GM21576 (cell line): ENCODE data around the gene CPTP.
A peak's percentile ranks its signal among the peaks of the same experiment; 100 is the strongest.

ENCODE experiments used
- ATAC-seq: cut with Tn5 transposase; IDR thresholded peaks from one replicate; pipeline ENCODE4 v1.9.1; 2021; ENCODE audit warnings: mild to moderate bottlenecking, moderate library complexity; ENCODE audit not compliant: unreplicated experiment

Gene CPTP

DNA sequence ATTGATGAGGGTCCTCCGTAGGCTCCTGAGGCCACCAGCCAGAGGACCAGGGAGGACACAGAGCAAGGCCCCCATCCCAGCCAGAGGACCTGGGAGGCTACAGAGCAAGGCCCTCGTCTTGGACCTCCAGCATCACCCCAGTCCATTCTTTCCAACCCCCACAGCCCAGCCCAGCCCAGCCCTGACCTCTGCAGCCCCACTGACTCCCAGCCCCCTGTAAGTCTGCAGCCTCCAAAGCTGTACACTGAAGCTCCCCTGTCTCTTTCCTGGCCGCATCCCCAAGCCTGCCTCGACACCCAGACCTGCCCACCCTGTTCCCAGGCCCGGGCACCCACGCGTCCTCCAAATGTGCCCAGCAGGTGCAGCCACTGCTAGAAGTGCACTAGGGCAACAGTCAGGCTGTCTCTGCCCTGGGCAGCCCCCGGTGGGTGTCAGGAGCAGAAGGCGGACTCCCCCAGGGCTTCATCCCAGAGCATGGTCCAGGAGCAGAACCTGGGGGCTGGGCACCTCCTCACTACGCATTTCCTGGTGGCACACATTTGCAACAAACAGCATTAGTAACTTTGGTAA is 22.5 kb downstream of the CPTP start:
- ATAC-seq: no peak

DNA sequence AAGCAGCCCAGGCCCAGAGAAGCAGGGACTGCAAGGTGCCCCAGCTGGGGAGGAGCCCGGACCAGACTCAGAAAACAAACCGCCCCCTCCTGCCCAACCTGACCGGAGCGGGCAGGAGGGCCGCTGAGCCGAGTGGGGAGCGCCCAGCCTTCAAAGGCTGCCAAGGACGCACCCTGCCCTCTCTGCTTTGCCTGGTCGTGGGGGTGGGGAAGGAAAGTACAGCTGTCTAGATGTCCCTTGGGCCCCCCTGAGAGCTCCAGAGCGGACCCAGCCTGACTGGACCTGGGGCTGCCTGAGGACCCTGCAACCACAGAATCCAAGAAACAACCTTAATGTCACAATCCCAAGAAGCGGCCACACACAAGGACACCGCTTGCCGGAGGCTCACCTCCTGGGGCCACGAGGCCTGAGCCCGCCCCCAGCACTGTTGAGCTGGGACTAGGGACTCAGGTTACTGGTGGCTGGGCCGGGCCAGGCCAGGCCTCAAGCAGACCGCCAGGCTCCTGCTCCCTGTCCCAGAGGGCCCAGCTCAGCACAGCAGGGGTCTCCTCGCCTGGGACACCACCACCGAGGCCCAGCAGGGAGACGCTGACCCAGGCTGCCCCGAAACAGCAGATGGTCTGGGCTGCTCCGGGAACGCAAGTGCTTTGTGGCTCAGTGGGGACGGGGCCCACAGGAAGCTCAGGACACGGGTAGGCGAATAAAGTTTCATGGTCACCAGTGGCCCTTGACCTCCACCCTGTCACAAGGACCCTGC is 23.2 kb downstream of the CPTP start:
- no peak for ATAC-seq

DNA sequence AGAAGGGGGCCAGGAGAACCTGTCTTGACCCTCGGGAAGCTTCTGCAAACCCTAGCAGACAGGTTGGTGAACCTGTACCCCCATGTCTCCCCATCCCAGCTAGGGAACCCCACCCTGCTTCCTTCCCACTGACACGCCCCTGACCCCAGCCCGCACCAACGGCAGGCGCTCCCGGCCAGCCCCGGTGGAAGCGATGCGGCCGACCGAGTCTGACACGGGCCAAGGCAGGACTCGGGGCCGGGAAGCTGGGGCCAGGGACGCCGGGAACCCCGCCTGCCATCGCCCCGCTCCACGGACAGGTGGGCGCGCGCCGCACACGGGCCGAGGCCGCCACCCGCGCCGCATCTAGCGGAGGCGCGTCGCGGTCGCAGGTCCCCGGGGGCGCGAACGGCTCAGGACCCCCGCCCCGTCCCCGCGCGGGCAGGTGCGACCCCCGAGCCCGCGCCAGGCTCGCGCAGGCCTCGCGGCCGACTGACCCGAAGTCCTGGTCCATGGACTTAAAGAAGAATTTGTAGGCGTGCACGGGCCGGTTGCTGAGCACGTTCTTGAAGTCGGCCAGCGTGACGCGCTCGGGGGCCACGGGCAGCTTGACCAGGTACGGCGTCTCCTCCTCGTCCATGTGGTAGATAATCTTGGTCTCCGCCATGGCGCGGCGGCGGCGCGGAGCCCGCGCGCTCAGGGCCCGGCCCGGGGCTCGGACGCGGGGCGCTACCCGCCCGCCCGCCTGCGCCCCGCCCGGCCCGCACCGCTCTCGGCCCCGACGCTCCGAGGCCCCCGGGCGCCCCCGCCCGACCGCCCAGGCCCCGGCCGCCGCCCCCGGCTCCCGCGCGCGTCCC is 24.0 kb downstream of the CPTP start:
- peak; percentile 31 for ATAC-seq

DNA sequence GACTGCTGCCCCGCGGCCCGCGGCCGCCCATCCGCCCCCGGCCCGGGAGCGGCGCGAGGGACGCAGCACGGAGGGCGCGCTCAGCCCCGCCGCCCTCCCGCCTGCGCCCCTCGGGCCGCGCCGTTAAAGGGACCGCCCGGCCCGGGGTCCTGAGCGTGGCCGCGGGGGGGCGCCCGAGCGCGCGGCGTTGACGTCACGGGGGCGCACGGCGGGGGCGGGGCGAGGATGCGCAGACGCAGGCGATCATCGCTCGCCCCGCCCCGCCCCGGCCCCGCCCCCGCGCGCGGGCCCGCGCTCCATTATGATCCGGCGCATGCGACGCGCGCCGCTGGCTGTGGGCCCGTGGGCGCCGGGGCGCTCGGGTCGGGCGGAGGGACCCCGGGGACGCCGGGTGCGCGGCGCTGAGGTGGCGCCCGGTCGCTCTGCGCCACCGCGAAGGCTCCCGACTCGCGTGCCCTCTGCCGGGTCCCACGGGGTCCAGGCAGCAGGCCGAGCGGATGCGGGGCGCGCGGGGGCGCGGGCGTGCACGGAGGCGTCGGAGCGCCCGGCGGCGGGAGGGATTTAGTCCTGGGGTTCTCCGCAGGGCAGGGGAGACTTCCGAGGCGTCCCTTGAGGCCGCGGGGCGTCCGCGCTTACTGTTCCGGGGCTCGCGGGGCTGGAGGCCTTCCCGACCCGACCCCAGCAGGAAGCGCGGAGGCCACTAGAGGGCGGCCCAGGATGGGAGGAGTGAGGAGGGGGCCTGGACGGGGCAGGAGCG is 24.8 kb downstream of the CPTP start, which contains the start of gene DVL1:
TSS of gene DVL1 (minus strand) at position 163 of the 757 bp plus-strand sequence. CDS start 353 bp downstream, outside the sequence.
- peak; percentile 49 for ATAC-seq

DNA sequence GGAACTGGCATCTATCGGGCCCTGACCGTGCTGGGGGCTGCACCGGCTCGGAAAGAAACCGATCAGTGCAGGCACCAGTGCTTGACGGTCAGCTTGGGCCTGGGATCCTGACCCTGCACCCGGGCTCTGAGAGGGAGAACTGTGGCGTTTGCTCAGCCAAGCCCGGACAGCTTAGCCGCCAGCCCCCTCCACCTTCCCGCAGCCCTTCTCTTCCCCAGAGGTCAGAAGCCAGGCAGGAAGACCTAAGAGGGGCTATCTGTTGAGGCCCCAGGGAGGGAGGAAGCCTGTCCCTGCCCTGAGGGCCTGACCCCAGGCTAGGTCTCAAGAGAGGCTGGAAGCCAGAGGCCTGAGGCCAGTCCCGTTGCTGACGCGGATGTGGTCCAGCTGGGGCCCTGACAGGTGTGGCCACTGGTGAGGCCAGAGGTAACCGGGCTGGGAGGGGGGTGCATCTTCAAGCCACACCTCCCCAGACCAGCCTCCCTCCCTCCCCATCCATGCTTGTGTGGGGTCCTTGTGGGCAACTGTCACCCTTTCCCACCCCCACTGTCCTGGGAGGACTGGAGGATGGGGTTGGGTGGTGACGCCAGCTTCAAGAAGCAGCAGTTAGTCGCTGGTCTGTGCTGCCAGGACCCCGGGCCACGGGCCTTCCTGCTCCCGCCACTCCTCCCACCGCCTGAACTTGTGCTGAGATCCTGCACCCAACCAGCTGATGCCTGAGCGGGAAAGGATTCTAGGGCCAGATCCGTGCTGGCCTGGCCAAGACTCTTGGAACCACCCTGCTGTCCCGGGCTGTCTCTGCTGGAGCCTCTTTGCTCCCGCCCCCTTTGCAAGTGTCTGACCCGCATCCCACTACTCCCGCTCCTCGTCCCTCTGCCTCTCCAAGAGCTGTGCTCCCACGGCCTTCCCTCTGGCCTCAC is 27.2 kb downstream of the CPTP start:
- ATAC-seq: no peak

DNA sequence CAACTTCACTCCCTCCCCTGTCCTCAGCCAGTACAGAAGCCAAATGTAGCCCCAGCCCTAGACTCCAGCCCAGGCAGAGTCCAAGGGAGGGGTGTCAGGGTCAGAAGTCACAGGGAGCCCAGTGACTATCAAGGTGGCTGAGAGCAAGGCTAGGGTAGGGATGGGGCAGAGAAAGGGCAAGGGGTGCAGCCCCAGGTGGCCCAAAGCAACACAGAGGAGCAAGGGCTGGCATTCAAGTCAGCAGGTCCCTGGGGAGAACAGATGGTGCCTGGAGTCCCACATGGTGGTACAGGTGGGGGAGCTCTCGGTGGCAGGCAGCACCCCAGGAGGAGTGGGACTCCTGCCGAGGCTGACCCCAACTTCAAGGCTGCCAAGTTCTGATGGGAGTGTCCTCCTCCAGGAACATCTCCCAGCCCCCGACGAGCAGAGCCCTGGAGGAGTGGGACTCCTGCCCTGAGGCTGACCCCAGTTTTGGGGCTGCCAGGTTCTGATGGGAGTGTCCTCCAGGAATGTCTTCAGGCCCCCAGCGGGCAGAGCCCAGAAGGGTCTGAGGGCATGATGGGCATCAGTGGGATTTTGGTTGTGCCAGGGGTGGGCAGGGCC is 28.3 kb downstream of the CPTP start:
- ATAC-seq: no peak

DNA sequence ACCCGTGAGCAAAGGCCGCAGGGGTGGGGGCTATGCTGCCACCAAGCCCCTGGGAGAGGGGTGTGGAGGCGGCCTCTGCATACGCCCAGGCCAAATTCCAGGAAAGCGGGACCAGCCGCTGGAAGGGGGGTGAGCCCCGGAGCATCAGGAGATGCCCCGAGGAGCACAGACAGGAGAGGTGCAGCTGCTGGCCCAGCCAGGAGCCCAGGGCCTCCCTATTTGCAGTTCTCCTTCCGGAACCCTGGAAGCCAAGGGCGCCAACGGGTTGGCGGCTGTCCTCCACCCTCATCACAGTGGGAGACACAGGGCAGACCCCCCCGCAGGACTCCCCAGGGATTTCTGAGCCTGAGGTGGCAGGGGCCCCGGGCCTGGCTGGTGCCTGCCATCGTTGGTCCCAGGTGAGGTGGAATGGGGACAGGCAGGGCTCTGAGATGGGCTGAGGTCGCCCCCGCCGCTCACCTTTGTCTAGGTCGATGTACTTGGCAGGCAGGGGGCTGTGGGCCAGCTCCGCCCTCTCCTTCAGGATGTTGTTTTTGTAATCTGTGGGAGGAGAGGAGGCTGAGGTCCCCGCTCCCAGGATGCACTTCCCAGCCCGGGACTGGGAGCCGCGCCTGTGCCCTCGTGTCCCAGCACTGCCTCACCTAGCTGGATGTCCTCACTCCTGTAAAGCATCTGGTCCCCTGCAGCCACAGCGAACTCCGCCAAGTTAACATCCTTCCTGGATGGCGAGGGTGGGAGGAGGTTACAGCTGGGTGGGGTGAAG is 29.0 kb downstream of the CPTP start:
- ATAC-seq: no peak

DNA sequence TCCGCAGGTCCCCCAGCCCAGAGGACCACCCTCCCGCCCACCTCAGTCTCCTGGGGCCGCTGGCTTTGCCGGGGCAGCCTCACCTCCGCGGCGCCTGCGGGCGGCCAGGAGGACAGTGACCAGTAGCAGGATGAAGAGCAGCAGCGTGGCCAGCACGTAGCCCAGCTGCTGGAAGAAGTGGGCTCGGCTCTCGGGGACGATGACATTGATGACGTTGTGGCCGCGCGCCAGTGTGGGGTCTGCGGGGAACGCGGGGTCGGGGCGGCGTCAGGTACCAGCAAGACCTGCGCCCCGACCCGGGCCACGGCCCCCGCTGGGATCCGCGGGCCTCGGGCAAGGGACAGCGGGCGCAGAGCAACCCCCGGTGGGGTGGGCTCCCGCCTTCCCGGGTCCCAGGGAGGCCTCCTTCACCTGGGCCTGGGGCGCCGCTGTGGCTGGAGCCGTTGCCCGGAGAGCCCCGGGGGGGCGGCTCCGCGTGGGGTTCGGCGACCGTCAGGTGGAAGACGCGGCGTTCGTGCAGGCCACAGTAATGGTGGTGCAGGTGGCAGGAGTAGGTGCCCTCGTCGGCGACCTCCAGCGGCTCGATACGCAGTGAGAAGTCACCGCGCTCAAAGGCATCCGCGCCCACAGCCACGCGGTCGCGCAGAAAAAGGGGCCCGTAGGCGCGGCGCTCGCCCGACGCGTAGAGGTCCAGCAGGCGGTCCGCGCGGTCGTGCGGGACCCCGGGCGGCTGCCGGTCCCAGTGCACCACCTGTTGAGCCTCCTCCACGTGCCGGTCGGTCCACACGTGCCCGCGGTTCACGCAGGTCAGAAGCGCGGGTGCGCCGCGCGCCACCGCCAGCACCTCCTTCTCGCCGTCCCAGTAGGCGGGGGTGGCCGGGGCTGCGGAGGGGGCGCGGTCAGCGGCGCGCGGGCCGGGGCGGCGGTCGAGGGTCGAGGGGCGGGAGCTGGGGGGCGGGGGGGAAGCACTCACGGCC is 30.0 kb downstream of the CPTP start:
- ATAC-seq: no peak

DNA sequence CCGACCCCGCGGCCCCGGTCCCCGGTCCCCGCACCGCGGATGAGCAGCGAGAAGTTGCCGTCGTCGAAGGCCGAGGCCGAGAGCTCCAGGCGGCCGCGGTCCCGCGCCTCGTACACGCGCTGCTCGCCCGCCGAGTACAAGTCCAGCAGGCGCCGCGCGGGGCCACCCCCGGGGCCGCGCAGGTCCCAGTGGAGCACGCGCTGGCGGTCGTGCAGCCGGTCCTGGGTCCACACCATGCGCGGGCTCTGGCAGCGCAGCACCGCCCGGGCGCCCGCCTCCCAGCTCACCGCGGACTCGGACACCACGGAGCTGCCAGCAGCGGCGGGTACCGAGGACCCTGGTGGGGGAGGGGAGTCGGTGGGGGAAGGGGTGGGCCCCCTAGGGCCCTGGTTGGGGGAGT is 30.8 kb downstream of the CPTP start:
- ATAC-seq: no peak

DNA sequence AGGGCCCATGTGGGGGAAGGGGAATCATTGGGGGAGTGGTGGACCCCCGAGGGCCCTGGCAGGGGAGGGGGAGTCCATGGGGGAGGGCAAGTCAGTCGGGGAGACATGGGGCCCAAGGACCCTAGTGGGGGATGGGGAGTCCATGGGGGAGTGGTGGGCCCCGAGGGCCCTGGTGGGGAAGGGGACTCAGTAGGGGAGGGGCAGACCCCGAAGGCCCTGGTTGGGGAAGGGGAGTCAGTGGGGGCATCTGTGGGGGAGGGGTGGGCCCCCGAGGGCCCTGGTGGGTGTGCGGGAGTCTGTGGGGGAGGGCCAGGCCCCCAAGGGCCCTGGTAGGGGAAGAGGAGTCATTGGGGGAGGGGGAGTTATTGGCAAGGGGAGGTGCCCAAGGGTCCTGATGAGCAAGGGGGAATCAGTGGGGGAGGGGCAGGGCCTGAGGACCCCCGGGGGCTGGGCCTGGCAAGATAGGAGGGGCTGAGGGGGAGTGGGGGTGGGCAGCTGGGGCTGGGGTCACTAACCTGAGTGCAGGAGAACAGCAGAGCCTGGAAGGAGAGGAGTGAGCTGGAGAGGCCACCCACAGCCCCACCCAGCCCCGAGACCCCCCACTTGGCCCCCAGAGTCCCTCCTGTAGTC is 31.7 kb downstream of the CPTP start:
- no peak for ATAC-seq

DNA sequence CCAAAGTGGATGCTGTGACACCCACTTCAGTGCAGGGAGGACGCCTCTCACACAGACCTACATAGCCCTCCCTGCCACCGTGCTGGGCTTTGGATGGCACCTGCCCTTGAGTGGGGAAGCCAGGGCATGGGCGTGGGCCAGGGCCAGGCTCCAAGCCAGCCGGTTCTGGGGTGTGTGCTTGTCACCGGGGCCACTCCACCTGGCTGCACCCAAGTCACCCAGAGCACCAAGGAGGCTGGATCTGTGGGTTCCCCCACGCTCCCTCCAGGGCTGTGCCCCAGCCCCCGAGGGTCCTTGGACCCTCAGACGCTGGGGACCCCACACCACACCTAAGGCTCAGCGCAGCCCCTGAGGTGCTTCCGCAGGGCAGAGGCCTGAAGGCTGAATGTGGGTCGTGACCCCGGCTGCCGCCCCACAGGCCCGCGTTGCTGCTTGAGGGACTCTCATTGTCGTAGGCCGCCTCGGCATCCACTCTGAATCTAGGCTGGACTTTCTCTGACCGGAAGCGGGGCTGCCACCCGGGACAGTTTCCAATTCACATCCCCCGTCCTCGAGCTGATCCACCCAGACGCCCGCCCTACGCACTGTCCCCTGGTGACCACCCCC is 32.3 kb downstream of the CPTP start:
- ATAC-seq: no peak

DNA sequence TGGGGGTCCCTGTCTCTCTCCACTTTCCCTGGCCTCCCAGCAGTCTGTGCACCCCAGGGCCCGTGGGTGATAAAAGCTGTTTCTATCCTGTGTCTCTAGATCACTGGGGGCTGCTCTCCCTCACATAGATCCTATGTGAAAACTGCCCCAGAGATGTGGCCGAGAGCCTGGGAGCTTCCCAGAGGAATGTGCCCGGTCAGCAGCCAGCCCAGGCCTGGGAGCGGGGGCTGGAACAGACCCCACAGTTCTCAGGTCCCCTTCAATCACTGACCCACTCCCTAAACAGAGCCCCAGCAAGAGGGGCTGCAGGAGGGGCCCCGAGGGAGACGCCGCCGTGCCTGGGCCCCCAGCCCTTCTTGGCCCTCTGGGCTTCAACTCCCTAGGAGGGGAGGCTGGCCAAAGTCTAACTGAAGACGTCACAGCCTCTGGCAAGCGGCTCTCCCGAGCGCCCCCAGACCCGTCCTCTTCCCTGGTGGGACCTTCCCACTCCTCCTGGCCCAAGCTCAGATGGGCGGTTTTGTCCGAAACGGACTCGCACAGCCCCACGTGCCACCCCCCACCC is 33.4 kb downstream of the CPTP start:
- no peak for ATAC-seq

DNA sequence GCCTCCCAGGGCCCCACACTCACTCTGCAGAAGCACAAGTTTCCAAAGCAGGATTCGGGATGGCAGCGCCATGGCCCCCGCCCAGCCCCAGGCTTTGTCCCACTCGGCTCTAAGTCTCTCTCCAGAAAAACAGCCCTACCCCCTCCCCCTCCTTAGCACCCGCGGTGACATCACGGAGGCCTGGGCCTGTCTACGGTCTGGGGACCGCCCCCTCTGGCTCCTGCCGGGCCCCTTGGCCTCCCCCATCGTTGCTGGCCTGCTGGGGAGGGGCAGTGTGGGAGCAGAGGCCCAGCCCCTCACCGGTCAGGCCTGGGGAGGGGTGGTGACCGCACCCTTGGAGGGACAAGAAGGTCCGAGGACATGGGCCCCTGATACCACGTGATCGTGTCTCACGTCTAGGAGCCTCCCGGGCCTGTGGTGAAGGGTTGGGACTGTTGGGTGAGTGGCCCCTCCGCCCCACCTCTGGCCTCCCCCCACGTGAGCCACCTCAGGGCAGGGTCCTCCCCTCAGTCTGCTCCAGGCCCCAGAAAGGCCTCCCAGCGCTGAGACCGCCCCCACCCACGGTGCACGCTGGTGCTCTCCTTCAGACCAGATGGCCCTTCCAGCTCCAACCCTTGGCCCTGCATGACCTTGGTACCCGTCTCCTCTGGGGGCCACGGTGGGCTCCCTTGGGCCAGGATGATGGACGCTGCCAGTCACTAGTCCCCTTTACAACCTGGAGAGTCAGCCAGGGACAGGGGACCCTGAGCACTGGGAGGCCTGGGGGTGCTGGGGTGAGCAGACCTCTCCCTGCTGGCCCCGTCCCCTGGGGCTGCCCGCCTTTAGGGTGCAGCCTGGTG is 34.0 kb downstream of the CPTP start, which contains the start of gene MXRA8:
TSS of gene MXRA8 (minus strand) at position 123 of the 839 bp plus-strand sequence. CDS start at position 72, 51 bp downstream.
- no peak for ATAC-seq

DNA sequence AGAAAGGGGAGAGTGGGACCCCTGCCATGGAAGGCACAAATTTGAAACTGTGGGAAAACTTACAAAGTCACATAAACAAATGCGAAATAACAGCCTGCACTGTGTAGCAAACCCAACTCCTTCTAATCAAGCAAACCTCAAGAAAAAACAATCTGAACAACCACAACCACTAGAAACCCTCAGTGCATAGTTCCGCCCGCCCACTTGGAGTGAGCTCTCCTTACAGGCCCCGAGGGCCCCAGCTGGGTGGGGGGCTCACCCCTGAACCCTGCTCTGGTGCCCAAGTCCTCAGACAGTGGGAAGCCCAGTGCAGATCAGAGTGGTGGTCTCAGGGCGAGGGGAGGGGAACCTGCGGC is 34.7 kb downstream of the CPTP start:
- ATAC-seq: no peak

DNA sequence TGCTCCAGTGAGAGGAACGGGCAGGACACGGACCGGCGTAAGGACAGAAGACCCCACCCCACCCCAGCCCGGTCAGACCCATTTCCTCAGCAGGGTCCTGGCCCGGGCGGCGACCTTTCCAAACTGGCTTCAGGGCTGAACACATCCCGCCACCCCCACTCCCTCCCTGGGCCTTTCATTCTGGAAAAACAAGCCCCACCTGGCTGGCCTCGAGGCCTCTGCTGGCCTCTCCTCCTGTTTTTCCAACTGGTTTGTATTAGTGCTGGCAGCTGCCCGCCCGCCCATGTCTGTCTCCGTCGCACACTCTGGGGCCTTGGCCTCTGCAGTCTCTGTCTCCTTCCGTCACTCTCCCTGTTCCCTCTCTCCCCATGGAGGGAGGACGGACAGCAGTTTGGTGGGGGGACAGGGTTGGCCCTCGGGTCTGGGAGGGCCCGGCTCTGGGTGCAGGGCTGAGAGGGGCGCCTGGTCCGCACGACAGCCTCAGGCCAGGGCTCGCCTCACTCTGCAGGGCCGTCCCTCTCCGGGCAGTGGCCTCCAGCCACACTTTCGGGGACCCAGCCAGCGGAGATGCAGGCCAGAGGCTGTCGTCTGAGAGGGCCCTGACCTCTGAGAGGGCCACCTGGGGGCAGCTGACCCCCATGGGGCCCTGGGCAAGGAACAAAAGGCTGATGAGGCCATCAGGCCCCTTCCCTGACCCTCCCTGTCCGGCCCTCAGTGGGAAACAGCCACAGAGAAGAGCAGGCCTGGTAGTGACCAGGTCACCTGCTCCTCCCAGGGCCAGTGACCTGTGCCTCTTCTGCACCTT is 35.3 kb downstream of the CPTP start:
- no peak for ATAC-seq
